Breast epithelium (tissue), 4 donors: Measurements from ENCODE around the gene PPL. TPM values are rescaled to one million over a fixed set of nuclear protein-coding genes. Genes with fewer than 3 reads are reported as not detected.

Experiments used
- DNase-seq, 2 donors: peaks; one replicate each; pipeline ENCODE4 v3.0.0-alpha.2; 2019; ENCODE audit warnings: low spot score in 2 of 2
- H3K27ac ChIP-seq, 2 donors: fragments of 200-600 bp; sonication (generic) in 1 of 2; one replicate each; pipeline ENCODE4 v1.5.1; 2016 to 2019; ENCODE audit warnings: mild to moderate bottlenecking in 1 of 2
- H3K27me3 ChIP-seq, 2 donors: fragments of 200-600 bp; sonication (generic) in 1 of 2; one replicate each; pipeline versions ENCODE4 v1.5.1 to v1.6.0; 2017 to 2019; ENCODE audit warnings: control low read depth in 1 of 2, mild to moderate bottlenecking in 1 of 2
- H3K36me3 ChIP-seq: fragments of 200-600 bp; one replicate; pipeline ENCODE4 v1.5.1; 2019
- H3K4me1 ChIP-seq, 2 donors: fragments of 200-600 bp; sonication (generic); one replicate each; pipeline ENCODE4 v1.5.1; 2016 to 2019; ENCODE audit warnings: control low read depth in 1 of 2
- H3K4me3 ChIP-seq, 3 donors: fragments of 200-600 bp; sonication (generic); 1 replicate in 2 of 3; 2 replicates in 1 of 3; pipeline ENCODE4 v1.5.1; 2016 to 2019; ENCODE audit warnings: mild to moderate bottlenecking in 3 of 3, moderate library complexity in 2 of 3
- H3K9me3 ChIP-seq, 2 donors: fragments of 200-600 bp; sonication (generic) in 1 of 2; one replicate each; pipeline ENCODE4 v1.5.1; 2016 to 2019; ENCODE audit warnings: control low read depth in 1 of 2
- POLR2A ChIP-seq: fragments of 450-650 bp; IDR thresholded peaks from one replicate; pipeline ENCODE4 v1.6.1; 2016; ENCODE audit warnings: antibody characterized with exemption, mild to moderate bottlenecking, moderate library complexity
- POLR2AphosphoS5 ChIP-seq, 3 donors: sonication (generic); formaldehyde crosslinking; IDR thresholded peaks; one replicate each; pipeline ENCODE4 v1.6.1; 2017; ENCODE audit warnings: antibody characterized with exemption in 3 of 3
- intact Hi-C: fragments of 100-400 bp; cut with DNase I; formaldehyde crosslinking; loops from one replicate; pipeline ENCODE4 v1.15.1; 2023; ENCODE audit warnings: low total_unique reads
- total RNA-seq, 3 donors: library from RNA; depleted of rRNA; stranded (reverse); fragments of >200 nt; gene quantifications; one replicate each; pipeline ENCODE4 v1.1.0, GENCODE V29; 2016
- TF ChIP-seq, protein P1 (sequence below), 3 donors: fragments of 450-650 bp; IDR thresholded peaks; one replicate each; pipeline ENCODE4 v1.5.1; 2016 to 2017; ENCODE audit warnings: antibody characterized with exemption in 3 of 3, mild to moderate bottlenecking in 3 of 3, moderate library complexity in 3 of 3

The PPL gene
- total RNA-seq, 3 donors from 2014 or later, result 53.1 to 169 (median 97.5) TPM

DNA sequence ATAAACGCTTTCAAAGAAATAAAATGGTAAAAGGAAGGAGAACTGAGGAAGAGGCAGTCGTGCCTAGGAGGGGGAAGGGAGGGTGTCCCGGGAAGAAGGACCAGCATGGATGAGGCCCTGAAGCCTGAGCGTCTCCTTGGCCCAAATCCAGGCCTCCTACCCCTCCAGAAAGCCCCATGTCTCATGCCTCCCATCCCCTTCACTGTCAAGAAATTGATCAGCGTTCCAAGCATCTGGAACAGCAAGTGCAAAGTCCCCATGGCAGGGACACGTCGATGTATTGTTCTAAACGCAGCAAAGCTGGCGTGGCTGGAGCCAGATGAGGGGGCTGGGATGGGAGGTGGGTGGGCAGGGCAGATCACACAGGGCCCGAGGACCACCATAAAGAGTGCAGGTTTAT lies 43.7 kb upstream of the PPL start:
- DNase-seq, result no peak
- Histone ChIP-seq H3K27ac (no peak overlapping the region), H3K27me3 (no peaks in the 10 kb centered on the region), H3K9me3 (no peaks in the 10 kb centered on the region), H3K4me1 (no peaks in the 10 kb centered on the region), H3K4me3 (no peak overlapping the region), H3K36me3 (no peaks in the 10 kb centered on the region)
- intact Hi-C loops, result no loop called here
- TF ChIP-seq POLR2A, result no peak

DNA sequence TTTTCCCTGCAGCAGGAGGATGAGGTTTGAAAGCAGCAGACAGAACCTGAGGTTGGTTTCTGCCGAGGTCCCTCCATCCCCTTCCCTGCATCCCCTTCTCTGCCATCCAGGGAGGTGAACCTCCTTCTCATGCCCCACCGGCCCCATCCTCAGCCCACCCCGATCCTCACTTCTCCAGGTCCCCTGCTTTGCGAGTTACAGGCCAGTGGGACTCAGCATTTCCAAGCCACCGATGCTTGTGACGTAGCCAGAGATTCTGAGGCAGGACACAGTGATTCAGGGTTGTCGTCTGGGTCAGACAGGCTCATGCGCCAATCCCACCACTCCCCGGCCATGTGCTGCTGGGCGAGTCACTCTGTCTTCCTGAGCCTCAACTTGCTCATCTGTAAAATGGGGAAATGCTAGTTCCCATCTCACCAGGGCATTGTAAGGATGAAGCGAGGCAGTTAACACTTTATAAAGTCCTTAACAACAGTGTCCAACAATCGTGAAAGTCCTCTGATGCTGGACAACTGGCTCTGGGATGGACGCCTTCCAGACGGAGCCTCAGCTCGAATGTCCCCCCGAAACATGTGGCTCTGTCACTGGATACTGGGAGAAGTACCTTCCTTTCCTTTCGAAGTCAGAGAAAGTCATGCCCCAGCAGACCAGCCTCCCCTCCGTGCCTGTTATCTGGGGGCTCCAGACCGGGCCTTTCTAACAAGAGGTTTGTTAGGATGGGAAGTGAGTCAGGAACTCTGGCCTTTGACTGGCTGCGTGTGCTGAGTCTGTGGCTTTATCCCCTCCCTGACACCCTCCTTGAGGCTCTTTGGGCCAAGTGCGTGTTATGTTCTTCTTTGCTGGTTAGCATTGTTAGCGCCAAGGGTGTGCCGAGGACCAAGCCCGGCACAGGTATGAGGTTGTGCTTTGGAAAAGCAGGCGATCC lies 43.0 kb upstream of the PPL start:
- Histone ChIP-seq H3K9me3 (no peaks in the 10 kb centered on the region), H3K4me1 (no peaks in the 10 kb centered on the region), H3K27me3 (no peaks in the 10 kb centered on the region), H3K4me3 (no peak overlapping the region), H3K36me3 (no peaks in the 10 kb centered on the region), H3K27ac (no peak overlapping the region)
- intact Hi-C loops, result no loop called here
- DNase-seq, result no peak
- TF ChIP-seq POLR2A (no peak), POLR2AphosphoS5 (IDR thresholded peaks at IDR 0.05) (no peak)
- TF ChIP-seq, protein P1, sequence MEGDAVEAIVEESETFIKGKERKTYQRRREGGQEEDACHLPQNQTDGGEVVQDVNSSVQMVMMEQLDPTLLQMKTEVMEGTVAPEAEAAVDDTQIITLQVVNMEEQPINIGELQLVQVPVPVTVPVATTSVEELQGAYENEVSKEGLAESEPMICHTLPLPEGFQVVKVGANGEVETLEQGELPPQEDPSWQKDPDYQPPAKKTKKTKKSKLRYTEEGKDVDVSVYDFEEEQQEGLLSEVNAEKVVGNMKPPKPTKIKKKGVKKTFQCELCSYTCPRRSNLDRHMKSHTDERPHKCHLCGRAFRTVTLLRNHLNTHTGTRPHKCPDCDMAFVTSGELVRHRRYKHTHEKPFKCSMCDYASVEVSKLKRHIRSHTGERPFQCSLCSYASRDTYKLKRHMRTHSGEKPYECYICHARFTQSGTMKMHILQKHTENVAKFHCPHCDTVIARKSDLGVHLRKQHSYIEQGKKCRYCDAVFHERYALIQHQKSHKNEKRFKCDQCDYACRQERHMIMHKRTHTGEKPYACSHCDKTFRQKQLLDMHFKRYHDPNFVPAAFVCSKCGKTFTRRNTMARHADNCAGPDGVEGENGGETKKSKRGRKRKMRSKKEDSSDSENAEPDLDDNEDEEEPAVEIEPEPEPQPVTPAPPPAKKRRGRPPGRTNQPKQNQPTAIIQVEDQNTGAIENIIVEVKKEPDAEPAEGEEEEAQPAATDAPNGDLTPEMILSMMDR (IDR thresholded peaks at IDR 0.05), result no peak

DNA sequence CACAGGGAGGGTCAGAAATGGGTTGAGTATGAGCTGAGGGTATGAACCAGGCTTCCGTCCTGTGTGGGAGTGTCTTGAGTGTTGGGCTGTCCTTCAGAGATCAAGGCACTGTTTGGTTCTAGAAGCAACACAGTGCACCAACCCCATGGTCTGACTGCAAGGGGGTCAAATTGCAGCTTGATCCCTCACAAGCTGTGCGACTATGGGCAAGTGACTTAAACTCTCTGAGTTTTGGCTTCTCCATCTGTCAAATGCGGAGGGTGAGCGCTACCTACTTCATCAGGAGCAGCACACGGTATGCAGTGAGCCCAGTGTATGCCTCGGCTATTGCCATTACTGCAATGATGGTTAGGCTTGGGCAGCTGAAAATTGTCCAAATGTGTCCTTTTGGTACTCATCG lies 42.2 kb upstream of the PPL start:
- DNase-seq, result no peak
- Histone ChIP-seq H3K9me3 (no peaks in the 10 kb centered on the region), H3K27me3 (no peaks in the 10 kb centered on the region), H3K36me3 (no peaks in the 10 kb centered on the region), H3K4me1 (no peaks in the 10 kb centered on the region), H3K27ac (no peak overlapping the region), H3K4me3 (no peak overlapping the region)
- TF ChIP-seq, protein P1 (IDR thresholded peaks at IDR 0.05), result no peak
- TF ChIP-seq POLR2A (no peak), POLR2AphosphoS5 (IDR thresholded peaks at IDR 0.05) (no peak)
- intact Hi-C loops, result no loop called here

DNA sequence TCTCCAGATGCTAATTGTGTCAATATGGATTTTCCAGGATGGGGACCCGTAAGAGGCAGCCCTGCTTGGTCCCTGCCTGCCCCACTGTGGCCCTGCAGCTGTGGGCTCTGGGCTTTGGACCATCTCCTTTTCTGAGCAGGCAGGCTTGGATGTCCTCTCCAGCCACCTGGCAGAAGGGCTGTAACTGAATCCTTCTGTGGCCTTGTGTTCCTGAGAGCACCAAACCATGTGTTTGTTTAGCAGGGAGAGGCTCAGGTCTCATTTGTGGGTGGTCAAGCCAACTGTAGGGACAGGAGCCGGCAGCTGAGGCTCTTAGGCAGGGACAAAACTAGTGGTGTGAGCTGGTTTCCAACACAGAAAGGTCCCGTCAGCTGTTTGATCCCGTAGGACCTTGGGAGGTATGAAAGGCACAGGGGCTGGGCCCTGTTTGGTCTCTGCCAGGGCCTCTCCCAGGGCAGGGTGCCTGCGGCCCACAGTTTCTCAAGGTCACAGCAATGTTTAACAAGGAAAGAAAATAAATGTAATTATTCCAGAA lies 39.7 kb upstream of the PPL start:
- no peak overlapping the region for H3K4me3 ChIP-seq
- intact Hi-C loops, result no loop called here
- H3K36me3 ChIP-seq, result no peaks in the 10 kb centered on the region
- no peaks in the 10 kb centered on the region for H3K4me1 ChIP-seq
- no peak for DNase-seq
- H3K27me3 ChIP-seq, result no peaks in the 10 kb centered on the region
- H3K9me3 ChIP-seq, result no peaks in the 10 kb centered on the region
- TF ChIP-seq, protein P1 (IDR thresholded peaks at IDR 0.05), result no peak
- no peak for TF ChIP-seq POLR2A
- no peak for TF ChIP-seq POLR2AphosphoS5 (IDR thresholded peaks at IDR 0.05)
- H3K27ac ChIP-seq, result no peak overlapping the region

DNA sequence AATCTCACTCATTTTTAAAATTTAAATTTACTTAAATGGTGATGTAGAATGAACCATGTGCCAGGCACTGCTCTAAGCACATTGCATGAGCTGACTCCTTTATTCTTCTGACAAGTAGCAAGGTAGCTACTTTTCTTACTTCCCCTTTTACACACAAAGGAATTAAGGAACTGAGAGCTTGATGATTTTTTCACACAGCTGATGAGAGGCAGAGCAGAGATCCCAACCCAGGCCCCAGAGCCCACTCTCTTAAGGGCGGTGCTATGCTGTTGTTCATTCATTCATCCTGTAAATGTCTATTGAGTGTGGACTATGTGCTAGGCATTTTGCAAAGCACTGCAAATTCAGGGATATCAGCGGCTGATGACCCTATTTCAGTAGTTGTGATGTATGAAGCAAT lies 39.1 kb upstream of the PPL start:
- DNase-seq, result no peak
- TF ChIP-seq POLR2AphosphoS5 (IDR thresholded peaks at IDR 0.05), result no peak
- no peak for TF ChIP-seq POLR2A
- TF ChIP-seq, protein P1 (IDR thresholded peaks at IDR 0.05), result no peak
- Histone ChIP-seq H3K27ac (no peak overlapping the region), H3K9me3 (no peaks in the 10 kb centered on the region), H3K27me3 (no peaks in the 10 kb centered on the region), H3K36me3 (no peaks in the 10 kb centered on the region), H3K4me1 (no peaks in the 10 kb centered on the region), H3K4me3 (no peak overlapping the region)
- intact Hi-C loops, result no loop called here
